Putamen (tissue), 1 donor: ENCODE data around the gene CORO2A.
"Not testable (repeated sequence)": the region's sequence is repeated elsewhere in the genome, so short reads cannot be mapped to it uniquely, and the experiment has no call there.

Source experiments
- DNase-seq: peaks from one replicate; pipeline ENCODE4 v3.0.0-alpha.2; 2016; ENCODE audit warnings: low spot score

The CORO2A gene

DNA sequence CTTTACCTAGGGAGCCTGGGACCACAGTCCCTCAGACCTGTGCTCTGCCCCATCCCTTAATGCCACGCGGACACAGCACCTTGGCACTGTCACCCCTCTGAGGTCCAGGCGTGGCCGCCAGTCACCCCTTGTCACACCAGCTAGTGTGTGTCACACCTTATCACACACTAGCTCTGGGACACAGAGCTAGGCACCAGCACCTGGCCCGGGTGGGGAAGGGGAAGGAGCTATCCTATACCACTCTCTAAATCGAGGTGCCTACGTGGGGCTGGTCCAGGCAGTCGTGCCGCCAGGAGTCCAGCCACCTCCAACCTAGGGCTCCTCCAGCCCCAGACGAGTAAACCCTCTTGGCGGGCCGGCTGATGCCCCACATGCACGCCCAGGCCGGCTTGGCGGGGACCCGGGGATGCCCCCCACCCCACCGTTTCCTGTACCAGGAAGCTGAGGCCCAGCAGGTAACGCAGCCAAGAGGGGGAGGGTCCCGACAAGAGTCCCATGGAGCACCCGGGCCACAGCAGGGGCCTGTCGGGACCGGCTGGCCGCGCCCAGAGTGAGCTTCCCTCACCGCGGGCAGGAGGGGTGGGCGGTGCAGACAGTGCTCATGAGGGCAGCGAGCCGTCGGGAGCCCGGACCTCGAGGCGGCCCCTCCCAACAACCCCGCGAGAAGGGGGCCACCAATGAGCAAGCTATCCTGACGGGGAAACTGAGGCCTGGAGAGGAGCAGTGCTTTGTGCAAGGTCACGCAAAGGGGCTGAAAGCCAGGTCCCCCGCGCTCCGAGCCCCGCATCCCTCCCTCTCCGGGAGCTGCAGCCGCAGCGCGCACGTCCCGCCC lies 550 bp downstream of the CORO2A start:
- DNase-seq, result no peak

DNA sequence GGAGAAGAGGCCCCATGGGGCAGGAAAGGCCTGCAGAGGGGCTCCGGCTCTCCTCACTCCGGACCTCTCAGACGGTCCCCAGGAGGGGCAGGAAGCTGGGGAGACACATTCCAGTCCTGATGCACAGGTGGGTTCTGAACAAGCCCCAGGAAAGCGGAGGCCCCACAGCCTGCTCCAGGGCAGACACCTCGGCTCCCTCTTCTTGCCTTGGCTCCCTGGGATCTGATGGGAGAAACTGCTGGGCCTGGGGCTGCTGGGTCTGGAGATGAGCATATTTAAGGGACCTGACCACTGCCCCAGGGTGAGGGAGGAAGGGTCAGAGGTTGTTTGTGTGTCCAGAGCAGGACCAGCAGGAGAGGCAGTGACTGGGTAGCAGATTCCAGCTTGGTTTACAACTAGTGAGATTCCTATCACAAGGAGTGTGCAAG lies 1.2 kb downstream of the CORO2A start:
- no peak for DNase-seq

DNA sequence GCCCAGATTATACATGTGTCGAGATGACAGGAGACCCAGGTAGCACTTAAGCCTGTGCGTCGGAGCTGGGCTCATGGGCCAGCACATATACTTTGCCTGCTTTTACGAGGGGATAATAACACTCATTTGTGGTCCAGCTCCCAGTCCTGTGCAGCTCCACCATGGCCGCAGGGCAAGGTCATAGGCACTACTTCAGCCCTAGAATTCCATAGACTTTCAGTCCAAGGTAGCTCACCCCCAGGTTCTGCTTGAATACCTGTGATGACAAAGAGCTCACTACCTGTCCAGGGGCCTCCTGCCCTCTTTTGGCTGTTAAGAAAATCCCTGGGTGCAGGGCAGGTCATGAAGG lies 1.7 kb downstream of the CORO2A start:
- DNase-seq, result no peak

DNA sequence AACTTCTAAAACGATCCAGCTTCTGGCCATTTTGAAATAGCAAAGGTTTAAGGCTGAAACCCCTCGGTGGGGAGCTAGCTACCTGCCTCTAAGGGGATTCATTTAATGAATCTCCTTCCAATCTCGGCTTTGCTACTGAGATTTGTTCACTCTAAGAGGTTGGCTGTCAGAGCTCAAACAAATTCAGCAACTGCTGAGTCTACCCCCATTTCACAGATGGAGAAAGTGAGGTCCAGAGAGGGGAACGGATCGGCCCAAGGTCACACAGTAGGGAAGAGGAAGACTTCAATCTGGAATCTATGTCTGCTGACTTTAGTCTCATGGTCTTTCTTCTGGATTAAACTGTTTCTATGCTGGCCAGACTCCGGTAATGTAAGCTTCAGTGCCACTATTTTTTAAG lies 3.0 kb downstream of the CORO2A start:
- no peak for DNase-seq

DNA sequence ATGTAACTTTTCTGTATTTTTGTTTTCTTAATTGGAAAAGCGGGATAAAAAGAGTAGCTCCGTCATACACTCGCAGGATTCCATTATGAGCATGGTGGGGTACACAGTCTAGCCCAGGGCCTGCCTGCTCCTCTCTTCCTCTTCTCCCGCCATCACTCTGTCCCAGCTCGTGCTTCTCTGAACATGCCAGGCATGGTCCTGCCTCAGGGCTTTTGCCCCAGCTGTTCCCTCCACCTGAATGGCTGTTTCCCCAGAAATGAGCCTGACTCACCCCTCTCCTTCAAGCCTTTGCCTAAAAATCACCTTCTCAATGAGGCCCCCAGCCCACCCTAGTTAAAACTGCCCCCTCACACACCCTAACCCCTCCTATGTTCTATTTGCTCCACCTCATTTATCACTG lies 4.5 kb downstream of the CORO2A start:
- DNase-seq, result no peak

DNA sequence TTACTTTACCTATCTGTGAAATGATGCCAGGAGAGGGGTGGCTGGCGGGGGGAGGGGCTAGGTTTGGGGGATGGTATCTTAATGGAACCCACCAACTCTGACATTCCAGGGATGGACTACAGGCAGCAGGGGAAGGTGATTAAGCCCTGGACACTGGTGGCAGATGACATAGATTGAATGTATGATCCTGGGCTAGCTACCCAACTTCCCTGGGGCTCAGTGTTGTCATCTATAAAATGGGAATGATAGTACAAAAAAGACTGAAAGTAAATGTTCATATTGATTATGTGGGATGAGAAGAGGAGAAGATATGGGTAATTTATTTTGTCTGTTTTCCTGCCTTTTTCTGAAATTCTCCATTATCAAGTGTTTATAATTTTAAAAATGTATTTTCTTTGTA lies 6.2 kb downstream of the CORO2A start:
- DNase-seq, result no peak

DNA sequence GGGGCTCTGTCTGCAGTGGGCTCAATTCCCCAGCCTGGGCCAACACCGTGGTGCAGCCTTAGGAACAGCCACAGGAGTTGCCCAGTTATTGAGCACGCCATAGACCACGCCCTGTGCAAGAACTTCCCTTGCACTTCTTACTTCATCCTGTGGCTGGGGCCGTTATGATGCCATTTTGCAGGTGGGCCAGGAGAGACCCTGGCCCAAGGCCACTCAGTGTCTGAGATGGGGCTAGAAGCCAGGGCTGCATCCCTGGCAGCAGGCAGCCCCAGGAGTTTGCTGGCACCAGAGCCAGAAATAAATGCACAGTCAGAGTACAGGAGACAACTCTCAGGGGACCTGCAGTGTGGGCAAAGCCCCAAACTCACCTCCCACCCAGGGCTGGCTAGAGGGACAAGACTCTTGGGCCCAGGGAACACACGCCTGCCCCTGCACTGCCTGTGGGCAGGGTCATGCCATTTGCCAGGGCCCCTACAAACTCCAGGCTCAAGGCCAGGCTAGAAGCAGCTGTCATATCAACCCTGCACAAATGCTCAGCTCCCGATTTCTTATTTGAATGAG lies 6.7 kb downstream of the CORO2A start:
- no peak for DNase-seq

DNA sequence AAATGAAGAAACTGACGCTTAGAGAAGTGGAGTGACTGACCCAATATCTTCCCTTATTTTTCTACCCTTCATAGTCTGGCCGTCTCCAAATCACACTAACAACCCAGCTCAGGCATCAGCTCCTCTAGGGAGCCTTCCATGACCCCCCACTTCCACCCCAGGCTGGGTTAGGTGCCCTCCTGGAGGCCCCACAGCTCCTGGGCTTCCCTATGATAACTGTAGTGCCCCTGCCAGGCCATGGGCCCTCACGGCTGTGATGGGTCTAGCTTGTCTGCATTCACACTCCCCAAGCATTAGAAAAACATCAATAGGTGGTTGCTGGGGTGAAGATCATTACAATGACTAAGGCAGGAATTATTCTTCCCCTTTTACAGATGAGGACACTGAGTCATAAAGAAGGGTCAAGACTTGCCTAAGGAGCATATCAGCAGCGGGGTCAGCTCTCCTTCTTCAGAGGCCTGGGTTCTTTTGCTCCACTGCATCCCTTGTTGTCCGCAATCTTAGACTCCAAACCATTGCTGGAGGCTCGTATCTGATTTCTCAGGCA lies 7.3 kb downstream of the CORO2A start:
- DNase-seq, result no peak

DNA sequence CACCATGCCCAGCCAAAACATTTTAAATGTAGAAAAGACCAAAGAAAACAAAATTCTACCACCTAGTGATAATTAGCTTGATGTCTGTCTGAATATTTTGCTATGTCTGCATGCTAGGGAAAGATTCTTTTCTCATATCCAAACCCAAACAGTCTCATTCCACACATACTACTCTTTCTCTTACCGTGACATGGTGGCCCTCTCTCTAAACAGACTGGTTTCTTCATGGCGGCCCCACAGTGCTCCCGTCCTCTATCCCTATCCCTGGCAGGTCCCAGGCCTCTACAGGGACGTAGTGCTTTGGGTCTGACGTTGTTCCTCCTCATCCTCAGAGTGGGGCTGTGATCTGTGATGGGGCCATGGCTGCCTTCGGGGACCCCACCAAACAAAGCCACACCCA lies 8.1 kb downstream of the CORO2A start:
- DNase-seq, result no peak

DNA sequence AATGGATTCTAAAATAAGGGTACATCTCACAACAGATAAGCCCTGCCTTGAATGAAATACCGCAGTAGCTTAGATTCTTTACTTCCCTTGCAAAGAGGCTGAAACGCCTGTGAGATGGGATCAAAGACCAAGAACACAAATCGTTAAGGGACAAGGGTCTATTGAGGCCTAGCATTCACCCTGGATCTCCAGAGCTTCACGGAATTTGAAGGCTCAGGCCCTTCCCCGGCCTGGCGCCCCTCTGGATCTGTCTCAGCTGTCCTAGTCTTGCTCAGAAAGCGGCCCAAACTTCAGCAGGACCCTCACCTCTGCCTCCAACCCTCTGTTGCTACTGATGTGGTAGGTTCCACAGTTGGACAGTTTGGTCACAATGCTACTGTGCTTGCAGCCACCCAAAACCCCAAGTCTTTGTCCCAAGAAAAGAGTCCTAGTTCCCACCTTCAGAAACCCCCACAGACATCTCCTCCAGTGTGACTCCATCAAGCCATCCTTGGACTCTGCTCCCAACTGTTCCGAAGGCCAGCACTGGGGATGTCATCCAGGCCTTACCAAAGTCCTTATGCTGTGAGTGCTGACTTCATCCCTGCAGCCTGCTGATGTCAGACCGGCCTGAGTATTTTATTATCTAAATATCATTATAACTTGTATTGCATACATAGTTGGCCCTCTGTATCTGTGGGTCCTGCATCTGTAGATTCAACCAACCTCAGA lies 9.4 kb downstream of the CORO2A start:
- no peak for DNase-seq

DNA sequence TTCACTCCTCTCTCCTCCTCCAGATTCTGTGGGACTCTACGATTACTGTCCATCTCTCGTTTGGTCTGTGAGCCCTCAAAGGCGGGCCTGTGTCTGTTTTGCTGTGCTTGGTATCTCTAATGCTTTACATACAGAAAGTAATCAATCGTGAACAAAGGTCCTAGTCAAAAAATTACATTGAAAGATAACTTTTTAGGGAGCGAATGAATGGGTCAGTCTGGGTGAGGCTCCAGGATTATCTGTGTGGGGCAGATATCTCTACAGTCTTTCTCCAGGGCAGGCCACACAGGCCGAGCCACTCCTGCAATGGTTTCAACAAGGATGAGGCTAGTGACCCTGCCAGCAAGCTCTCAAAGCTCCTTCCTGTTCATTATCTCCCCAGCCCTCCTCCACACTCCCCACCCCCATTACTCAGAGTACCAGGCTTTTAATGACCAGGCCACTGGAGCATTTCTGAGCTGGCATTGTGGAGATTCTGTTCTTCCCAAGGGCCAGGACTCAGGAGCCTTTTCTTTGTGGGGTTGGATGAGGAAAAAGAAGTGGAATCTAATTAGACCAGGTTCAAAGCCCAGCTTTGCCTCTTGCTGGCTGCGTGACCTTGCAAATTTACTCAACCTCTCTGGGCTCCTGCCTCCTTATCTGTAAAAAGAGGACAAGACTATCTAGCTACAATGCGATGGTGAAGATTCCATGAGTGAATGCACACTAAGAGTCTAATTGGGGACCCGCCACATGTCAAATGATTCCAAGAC lies 10.2 kb downstream of the CORO2A start:
- DNase-seq, result no peak

DNA sequence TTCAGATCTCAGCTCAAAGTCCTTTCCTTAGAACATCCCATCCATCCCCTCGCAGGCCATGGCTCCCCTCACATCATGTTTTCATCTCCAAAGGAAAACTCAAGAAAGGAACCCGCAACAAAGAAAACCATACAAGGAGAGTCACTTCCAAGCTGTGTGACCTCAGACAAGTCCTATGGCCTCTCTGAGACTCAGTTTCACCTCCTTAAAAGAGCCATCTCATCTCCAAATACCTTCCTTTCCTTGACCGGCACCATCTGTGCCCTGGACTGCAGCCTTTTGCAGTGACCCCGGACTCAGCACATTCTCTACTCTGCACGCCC lies 10.7 kb downstream of the CORO2A start:
- DNase-seq, result no peak

DNA sequence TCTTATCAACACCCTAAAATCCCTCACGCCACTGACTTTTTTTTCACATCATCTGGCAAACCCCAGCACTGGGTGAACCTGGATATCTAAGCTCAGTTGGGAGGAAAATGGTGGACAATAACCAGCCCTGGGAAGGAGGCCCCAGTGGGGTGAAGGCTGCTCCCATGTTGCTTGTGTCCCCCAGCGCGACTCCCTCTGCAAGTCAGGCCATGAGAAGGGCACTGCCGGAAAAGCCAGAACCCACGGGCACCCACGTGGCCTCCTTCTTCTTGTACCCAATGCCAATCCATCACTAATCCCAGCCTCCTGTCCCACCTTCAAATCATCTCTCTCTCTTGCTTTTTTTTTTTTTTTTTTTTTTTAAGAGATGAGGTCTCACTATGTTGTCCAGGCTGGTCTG lies 11.4 kb downstream of the CORO2A start:
- no peak for DNase-seq

DNA sequence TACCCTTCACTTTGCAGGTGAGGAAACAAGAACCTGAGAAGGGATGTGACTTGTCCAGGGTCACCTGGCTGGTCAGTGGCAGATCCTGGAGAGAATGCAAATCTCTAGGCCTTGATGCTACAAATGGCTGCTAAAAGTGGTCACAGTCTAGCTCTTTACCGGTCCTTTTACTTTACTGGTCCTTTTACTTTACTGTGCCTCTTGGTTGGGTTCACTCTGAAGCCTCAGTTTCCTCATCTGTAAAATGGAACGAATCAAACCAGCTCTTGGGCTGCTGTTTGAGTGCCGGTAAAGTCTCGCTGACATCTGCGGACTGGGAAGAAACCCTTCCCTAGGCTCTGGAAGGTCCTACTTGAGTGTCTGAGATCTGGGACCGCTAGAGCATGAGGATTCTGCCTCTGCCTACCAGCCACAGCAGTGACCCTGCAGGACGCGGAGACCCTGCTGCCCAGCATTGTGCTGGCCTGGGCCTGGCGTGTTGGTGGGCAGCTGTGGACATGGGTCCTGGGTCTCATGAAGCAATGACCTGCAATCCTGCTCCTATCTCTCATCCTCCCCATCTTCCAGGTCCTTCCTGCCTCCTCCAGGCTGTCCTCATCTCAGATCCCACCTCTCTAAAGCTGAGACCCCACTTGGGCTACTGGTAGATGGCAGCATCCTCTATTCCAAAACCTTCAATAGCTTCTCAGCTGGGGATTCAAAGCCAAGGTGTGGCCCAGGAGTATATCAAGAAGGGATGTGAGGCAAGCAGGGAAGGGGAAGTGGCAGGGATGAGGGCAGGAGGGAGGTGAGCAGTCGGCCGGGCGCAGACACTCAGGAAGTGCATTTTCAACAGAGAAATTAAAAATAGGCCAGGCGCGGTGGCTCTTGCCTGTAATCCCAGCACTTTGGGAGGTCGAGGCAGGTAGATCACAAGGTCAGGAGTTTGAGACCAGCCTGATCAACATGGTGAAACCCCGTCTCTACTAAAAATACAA lies 13.3 kb downstream of the CORO2A start:
- no peak for DNase-seq

DNA sequence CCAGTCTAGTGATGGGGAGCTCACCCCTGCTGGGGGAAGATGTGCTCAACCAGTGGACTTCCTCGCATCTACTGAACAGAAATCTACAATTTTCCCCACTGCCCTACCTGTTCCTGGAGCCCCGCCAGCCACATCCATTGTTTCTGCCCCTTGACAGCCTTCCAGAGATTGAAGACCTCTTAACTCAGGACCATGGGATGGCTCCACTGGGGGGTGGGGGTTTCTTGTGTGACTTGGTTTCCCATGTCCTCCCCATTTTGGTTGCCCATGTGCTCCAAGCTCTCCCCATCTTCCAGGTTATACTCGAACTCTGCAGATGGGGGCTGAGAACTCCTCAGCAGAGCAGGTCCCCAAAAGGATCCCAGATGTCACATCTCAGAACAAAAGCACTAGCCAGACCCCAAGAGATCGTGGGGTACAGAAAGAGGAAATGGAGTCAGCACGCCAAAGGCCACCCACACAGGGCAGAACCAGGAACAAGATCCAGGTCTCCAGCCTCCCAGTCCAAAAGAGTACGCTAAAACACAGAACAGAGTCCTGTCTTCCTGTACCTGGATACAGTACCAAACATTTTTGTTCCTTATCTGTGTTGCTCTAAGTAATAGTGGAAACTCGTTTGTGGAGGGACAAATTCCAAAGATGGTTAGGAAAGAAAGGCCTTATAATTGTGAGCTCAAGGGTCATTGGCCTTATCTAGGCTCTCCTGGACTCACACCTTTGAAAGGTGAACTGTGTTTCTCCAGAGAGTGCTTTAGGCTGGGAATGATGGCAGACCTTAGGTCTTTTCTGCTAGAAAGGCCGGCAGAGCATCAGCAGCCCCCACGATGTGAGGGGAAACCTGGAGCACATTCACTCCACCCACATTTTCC lies 15.8 kb downstream of the CORO2A start:
- DNase-seq, result no peak

DNA sequence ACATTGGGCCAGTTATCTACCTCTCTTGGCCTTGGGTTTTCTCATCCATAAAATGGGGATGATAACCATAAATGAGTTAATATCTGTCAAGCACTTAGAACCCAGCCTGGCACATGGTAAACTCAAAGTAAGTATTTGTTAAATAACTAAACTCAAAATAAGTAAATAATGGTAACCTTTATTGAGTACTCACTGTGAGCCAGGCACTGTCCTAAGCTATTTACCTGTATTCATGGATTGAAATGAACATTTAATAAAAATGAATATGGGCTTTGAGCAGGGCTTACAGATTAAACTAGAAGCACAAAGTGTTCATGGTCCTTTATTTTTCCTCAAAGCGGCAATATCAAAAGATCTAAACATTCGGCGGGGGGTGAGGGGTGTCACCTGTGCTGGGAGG lies 16.7 kb downstream of the CORO2A start:
- no peak for DNase-seq

DNA sequence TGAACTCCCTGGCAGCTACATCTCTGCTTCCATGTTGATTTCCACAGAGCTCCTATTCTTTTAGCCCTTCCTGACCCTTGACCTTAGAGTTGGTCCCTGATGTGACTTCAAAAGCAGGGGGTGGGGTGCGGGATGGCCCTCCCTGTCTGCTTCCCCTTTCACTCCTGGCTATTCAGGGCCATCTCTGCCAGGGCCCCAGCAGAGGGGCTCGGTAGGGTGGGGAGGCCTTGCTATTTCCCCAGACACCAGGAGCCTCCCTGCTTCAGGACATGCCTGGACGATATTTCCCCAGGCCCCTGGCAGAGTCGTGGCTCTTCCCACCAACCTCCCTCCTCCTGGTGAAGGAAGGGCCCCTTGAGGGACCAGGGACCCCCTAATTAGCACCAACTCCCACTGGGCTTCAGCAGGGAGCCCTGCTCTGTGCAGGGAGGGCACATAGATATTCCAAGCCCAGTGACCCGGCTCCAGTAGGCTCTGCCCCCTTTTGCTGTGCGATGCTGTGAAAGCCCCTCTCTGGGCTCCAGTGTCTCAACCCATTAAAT lies 17.3 kb downstream of the CORO2A start:
- no peak for DNase-seq

DNA sequence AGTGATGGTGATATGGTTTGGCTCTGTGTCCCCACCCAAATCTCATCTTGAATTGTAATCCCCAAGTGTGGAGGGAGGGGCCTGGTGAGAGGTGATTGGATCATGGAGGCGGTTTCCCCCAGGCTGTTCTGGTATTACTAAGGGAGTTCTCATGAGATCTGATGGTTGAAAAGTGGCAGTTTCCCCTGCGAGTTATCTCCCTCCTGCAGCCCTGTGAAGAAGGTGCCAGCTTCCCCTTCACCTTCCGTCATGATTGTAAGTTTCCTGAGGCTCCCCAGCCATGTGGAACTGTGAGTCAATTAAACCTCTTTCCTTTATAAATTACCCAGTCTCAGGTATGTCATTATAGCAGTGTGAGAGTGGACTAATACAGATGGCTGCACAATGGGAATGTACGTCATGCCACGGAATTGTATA lies 17.9 kb downstream of the CORO2A start:
- DNase-seq, result not testable (repeated sequence)

DNA sequence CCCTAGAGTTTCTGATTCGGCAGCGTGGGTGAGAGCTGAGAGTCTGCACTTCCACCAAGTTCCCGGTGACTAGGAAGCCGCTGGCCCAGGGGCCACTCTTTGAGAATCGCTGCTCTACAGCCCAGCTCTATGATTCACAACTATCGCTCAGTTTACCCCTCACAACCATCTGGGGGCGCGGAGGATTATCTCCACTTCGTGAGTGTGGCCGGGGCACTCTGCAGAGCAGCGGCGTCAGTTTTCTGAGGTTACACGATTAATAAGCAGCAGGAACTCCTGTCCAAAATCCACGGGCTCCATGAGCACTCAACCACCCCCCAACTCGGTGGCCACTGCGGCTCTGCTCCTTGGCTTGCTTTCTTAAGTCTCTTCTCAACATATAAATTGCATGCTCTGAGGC lies 19.3 kb downstream of the CORO2A start:
- no peak for DNase-seq

DNA sequence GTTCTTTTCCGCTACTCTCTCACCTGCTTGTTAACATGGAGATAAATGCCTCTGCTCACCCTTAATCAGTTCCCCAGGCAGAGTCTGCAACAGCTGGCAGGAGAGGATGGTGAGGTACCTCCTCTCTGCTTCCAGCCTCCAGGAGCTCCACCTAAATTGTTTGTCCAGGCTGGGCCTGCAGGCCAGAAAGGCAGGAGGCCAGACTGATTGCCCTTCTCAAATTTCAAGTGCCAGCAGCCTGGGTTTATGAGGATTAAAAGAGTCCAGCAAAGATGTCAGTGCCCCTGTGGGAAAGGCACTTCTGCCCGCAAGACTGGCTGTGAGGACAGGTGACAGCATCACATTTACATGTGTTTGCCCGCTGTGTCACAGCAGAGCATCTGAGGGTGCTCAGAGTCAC lies 19.8 kb downstream of the CORO2A start:
- DNase-seq, result no peak
